ENCODE data around the gene APLP1.

The APLP1 gene

DNA sequence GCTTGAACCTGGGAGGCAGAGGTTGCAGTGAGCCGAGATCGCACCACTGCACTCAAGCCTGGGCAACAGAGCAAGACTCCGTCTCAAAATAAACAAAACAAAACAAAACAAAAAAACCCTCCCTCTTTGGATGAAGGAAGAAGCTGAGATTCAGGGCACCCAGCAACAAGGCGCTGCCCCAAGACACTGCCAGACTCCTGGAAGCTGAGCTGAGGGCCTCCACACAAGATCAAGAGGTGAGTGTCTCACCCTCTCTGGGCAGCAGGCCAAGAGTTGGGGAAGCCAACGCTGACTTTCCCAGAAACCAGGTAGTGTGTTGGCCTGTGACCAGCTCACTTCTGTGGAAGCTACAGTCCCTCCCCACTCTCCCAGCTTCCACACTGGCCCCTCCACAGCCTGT lies 43.4 kb downstream of the APLP1 start:
- peaks cover 7% of the 10 kb centered on the region for H3K4me1 ChIP-seq (ENCODE audit: control insufficient read depth, insufficient read depth, low read length)
- H3K27me3 ChIP-seq (ENCODE audit: control insufficient read depth, insufficient read depth, low read length) = no peaks in the 10 kb centered on the region
- H3K9me3 ChIP-seq (ENCODE audit: control insufficient read depth, insufficient read depth, low read length) = no peaks in the 10 kb centered on the region
- H3K36me3 ChIP-seq (ENCODE audit: control insufficient read depth, insufficient read depth, low read length) = no peaks in the 10 kb centered on the region
- no peak overlapping the region for H3K9ac ChIP-seq (ENCODE audit: low read depth, low read length)
- H3K4me3 ChIP-seq (ENCODE audit: low read depth, low read length) = no peak overlapping the region

DNA sequence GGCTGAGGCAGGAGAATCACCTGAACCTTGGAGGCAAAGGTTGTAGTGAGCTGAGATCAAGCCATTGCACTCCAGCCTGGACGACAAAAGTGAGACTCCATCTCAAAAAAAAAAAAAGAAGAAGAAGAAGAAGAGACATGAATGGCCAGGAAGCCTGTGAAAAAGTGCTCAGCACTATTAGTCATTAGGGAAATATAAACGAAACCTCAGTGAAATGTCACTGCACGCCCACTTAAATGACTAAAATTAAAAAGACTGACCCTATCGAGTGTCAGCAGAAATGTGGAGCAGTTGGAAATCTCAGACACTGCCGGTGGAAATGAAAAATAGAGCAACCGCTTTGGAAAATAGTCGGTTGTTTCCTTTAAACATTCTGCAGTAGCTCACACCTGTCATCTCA lies 45.2 kb downstream of the APLP1 start:
- no peaks in the 10 kb centered on the region for H3K9me3 ChIP-seq (ENCODE audit: control insufficient read depth, insufficient read depth, low read length)
- no peaks in the 10 kb centered on the region for H3K36me3 ChIP-seq (ENCODE audit: control insufficient read depth, insufficient read depth, low read length)
- H3K4me1 ChIP-seq (ENCODE audit: control insufficient read depth, insufficient read depth, low read length) = no peaks in the 10 kb centered on the region
- H3K9ac ChIP-seq (ENCODE audit: low read depth, low read length) = no peak overlapping the region
- H3K27me3 ChIP-seq (ENCODE audit: control insufficient read depth, insufficient read depth, low read length) = no peaks in the 10 kb centered on the region
- H3K4me3 ChIP-seq (ENCODE audit: low read depth, low read length) = no peak overlapping the region

DNA sequence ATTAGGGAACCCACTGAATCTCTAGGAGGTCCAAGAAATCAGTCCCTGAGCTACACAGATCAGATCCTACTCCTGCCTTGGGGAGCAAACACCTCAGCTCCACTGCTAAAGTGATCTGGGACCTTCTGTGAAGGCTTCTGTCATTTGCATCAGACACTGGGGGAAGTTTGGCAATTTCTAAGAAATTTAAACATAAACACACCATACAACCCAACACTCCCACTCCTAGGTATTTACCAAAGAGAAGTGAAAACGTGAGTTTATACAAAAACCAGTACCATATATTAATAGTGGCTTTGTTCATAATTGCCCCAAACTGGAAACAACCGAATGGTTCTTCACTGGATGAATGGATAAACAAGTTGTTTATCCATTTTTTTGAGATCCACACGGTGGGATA lies 47.1 kb downstream of the APLP1 start:
- H3K36me3 ChIP-seq (ENCODE audit: control insufficient read depth, insufficient read depth, low read length) = no peaks in the 10 kb centered on the region
- H3K4me1 ChIP-seq (ENCODE audit: control insufficient read depth, insufficient read depth, low read length) = no peaks in the 10 kb centered on the region
- no peaks in the 10 kb centered on the region for H3K27me3 ChIP-seq (ENCODE audit: control insufficient read depth, insufficient read depth, low read length)
- H3K4me3 ChIP-seq (ENCODE audit: low read depth, low read length) = no peak overlapping the region
- no peaks in the 10 kb centered on the region for H3K9me3 ChIP-seq (ENCODE audit: control insufficient read depth, insufficient read depth, low read length)
- H3K9ac ChIP-seq (ENCODE audit: low read depth, low read length) = no peak overlapping the region

DNA sequence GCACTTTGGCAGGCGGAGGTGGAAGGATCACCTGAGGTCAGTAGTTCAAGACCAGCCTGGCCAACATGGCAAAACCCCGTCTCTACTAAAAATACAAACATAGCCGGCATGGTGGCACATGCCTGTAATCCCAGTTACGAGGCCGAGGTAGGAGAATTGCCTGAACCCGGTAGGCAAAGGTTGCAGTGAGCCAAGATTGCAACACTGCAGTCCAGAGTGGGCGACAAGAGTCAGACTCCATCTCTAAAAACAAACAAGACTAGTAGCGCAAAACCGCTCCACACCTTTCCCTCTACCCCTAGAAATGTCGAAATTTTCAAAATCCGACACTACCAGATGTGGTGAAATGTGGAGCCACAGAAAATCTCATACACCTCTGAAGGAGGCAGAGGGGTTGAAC lies 50.9 kb downstream of the APLP1 start:
- Histone ChIP-seq H3K9me3 (ENCODE audit: control insufficient read depth, insufficient read depth, low read length) (no peaks in the 10 kb centered on the region), H3K4me1 (ENCODE audit: control insufficient read depth, insufficient read depth, low read length) (peaks cover 3% of the 10 kb centered on the region), H3K4me3 (ENCODE audit: low read depth, low read length) (no peak overlapping the region), H3K9ac (ENCODE audit: low read depth, low read length) (no peak overlapping the region), H3K27me3 (ENCODE audit: control insufficient read depth, insufficient read depth, low read length) (no peaks in the 10 kb centered on the region), H3K36me3 (ENCODE audit: control insufficient read depth, insufficient read depth, low read length) (no peaks in the 10 kb centered on the region)

DNA sequence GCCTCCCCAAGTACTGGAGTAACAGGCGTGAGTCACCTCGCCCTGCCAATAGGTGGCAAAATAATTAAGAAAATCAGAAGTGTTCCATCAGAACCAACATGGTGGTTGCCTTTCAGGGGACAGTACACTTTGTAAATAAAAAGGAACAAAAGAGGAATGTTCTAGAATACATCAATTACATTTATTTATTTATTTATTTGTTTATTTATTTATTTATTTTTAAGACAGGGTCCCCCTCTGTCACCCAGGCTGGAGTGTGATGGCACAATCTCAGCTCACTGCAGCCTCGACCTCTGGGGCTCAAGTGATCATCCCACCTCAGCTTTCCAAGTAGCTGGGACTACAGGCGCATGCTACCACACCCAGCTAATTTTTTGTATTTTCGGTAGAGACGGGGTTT lies 52.6 kb downstream of the APLP1 start:
- Histone ChIP-seq H3K9ac (ENCODE audit: low read depth, low read length) (no peak overlapping the region), H3K27me3 (ENCODE audit: control insufficient read depth, insufficient read depth, low read length) (no peaks in the 10 kb centered on the region), H3K4me3 (ENCODE audit: low read depth, low read length) (no peak overlapping the region), H3K4me1 (ENCODE audit: control insufficient read depth, insufficient read depth, low read length) (peaks cover 3% of the 10 kb centered on the region), H3K9me3 (ENCODE audit: control insufficient read depth, insufficient read depth, low read length) (no peaks in the 10 kb centered on the region), H3K36me3 (ENCODE audit: control insufficient read depth, insufficient read depth, low read length) (no peaks in the 10 kb centered on the region)

DNA sequence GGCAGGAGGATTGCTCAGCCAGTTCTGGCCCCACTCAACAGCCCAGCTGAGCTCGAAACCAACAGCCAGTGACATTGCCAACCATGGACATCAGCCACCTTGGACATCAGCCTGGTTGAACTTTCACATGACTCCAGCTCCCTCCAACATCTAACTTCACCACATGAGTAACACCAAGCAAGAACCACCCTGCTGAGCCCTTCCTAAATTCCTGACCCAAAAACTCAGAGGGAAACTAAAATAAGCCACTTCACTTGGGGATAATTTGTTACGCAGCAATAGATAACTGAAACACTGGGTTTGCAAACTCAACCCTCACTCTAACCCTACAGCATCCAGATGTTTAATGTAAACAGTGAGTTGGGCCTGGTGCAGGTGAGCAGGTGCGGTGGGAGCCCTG lies 57.1 kb downstream of the APLP1 start:
- Histone ChIP-seq H3K4me1 (ENCODE audit: control insufficient read depth, insufficient read depth, low read length) (peaks cover 3% of the 10 kb centered on the region), H3K27me3 (ENCODE audit: control insufficient read depth, insufficient read depth, low read length) (no peaks in the 10 kb centered on the region), H3K9me3 (ENCODE audit: control insufficient read depth, insufficient read depth, low read length) (no peaks in the 10 kb centered on the region), H3K36me3 (ENCODE audit: control insufficient read depth, insufficient read depth, low read length) (no peaks in the 10 kb centered on the region), H3K9ac (ENCODE audit: low read depth, low read length) (no peak overlapping the region), H3K4me3 (ENCODE audit: low read depth, low read length) (no peak overlapping the region)

DNA sequence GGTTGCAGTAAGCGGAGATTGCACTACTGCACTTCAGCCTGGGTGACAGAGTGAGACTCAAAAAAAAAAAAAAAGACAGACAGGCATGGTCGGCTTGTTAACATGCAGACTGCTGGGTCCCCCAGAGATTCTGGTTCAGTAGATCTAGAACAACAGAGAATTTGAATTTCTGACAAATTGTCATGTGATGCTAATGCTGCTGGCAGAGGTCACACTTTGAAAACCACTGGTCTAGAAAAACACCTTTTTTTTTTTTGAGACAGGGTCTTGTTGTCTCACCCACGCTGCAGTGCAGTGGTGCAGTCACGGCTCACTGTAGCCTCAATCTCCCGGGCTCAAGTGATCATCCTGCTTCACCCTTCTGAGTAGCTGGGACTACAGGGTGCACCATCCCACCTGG lies 60.1 kb downstream of the APLP1 start:
- H3K9ac ChIP-seq (ENCODE audit: low read depth, low read length) = no peak overlapping the region
- no peaks in the 10 kb centered on the region for H3K27me3 ChIP-seq (ENCODE audit: control insufficient read depth, insufficient read depth, low read length)
- H3K4me3 ChIP-seq (ENCODE audit: low read depth, low read length) = no peak overlapping the region
- no peaks in the 10 kb centered on the region for H3K9me3 ChIP-seq (ENCODE audit: control insufficient read depth, insufficient read depth, low read length)
- H3K4me1 ChIP-seq (ENCODE audit: control insufficient read depth, insufficient read depth, low read length) = peaks cover 11% of the 10 kb centered on the region
- no peaks in the 10 kb centered on the region for H3K36me3 ChIP-seq (ENCODE audit: control insufficient read depth, insufficient read depth, low read length)
